ENCODE measurements around the gene BARHL1.

The BARHL1 gene

GRCh38 chr9:132588501-132589147 lies 6.2 kb downstream of the BARHL1 start:
- DNase-seq: no peak

GRCh38 chr9:132589148-132590036 lies 7.0 kb downstream of the BARHL1 start:
- DNase-seq: no peak

DNA sequence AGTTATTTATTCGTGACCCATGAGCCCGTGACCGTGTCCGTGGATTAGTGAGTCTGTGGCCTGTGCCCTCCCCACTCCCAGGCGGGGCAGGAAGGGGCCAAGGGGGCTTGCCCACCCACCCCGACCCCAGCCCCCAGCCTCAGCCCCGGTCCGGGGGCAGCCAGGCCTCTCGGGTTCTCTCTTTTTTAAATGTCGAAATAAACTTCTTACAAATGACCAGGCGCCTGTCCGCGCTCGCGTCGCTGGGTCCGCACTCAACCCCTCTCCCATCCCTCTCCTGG lies 7.6 kb downstream of the BARHL1 start:
- DNase-seq: no peak

GRCh38 chr9:132590318-132591182 lies 8.1 kb downstream of the BARHL1 start:
- no peak for DNase-seq

DNA sequence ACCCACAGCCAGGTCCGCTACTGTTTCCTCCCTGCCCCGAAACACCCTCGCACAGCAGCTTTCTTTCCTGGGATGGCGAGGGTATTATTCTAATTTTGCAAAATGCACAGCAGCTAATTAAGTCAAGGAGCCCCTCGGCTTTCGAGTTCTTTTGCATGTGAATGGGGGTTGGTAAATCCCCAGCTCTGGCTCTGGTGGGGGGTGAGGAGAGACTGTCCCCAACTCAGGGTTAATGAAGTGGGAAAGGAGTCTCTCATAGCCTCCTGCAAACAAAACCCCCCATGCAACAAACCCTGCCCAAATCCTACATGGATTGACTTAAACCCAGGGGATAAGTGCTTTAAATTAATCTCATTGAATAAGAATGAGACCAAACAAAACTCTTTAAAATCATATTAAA lies 8.8 kb downstream of the BARHL1 start:
- no peak for DNase-seq

- no peak for DNase-seq
Measured at GRCh38 chr9:132591751-132592314, 9.4 kb downstream of the BARHL1 start.

DNA sequence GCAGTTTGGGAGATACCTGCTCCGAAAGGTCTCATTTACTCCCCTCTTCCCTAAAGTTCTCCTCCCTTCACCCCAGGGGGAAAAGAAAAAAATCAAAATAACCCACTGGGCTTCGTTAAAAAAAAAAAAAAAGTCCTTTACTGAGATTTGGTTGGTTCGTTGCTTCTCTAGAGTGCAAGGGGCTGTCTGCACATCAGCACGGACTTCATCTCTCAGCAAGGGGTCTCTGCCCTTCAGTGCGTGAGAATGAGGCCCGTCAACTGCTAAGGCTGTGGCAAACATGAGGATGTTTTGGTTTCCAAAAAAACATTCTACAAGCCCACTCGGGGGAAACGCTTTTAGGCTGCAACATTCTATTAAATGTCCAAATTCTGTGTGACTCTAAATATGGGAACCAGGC lies 10.0 kb downstream of the BARHL1 start:
- DNase-seq: no peak

DNA sequence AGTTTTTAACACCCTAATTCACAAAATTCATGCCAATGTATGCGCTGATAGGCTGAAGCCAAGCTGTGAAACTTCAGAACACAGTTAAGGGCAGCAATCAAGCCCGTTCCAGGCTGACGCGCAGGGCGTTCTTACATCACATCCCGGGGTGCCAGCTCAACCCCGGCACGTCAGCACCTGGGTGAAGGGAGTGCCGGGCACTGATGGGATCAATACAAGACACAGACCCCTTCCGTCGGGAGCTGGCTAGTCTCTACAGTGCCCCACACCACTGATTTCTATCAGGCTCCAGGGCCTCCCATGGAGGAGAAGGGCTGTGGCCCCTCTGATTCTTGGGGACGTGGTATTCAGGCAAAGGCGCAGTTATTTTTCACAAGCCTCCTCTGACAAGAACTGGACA lies 12.0 kb downstream of the BARHL1 start:
- DNase-seq: no peak

DNA sequence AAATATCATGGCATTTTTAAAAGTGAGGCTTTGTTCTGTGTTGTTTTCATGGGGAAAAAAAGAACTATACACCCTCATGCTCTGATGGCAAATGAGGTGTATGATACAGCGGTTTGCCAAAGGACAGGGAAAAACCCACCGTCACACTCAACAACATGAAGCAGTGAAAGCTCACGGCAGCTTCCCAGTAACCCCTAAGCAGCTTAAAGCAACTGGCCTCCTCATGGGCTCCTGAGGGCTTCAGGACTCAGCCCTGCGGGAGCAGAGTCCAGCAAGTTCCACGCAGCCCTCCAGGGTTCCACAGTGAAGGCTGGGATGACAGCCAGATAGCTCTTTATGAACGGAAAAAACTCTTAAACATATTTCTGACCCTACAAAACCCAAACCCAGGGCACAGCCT lies 12.9 kb downstream of the BARHL1 start:
- no peak for DNase-seq

DNA sequence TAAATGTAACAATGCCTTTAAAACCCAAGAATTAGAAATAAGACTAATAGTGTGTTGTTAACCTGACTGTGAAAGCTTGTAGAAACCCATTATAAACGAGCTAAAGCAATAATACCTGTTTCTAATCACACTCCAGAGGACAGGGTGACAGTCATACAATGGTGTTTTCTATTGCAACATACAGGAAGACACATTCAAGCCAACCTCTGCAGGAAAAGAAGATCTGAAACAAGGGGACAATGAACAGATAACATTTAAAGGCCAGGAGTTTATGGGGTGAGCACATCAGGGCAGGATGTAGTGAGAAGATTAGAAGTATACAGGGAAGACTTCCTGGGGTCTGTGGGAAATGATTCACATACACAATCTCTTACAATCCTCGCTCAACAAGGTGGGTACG lies 13.8 kb downstream of the BARHL1 start:
- DNase-seq: no peak

- DNase-seq: no peak
Measured at GRCh38 chr9:132597073-132597775, 14.8 kb downstream of the BARHL1 start.

- no peak for DNase-seq
Measured at GRCh38 chr9:132600326-132600984, 18.0 kb downstream of the BARHL1 start.

DNA sequence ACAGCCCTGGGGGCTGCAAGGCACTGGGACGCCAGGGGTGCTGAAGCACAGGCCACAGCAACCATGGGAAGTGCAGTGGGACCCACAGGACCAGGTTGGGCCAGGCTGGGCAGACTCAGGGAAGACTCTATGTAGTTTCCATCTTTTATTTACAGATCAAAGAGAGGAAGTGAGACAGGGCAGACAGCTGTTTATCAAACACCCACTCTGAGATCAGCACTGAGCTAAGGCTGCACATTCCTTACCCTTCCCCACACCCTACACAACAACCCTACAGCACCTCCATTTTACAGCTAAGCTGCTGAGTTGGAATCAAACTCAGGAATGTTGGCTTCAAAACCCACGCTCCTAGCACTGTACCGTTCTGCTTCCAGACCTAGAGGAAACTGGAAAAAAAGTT lies 19.8 kb downstream of the BARHL1 start:
- no peak for DNase-seq

- no peak for DNase-seq
Measured at GRCh38 chr9:132605387-132605786, 23.0 kb downstream of the BARHL1 start.

GRCh38 chr9:132606066-132606465 lies 23.7 kb downstream of the BARHL1 start:
- DNase-seq: no peak

DNA sequence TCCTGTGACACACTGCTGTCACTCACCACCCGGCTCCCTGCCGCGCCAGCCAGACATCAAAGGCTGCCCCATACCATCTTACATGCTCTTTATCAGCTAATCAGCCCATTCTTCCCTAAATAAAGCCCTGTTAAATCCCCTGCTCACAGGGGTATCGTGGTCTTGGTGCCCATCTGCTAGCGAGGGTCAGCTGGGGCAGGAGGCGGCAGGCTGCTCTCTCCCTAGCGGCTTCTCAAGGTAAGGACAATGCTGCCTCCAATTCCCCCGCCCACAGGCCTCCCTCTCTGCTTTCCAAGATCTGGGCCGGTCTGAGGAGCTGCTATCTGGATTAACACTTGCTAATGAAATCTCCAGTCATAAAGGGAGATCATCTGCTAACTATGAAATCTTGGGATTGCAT lies 26.8 kb downstream of the BARHL1 start:
- DNase-seq: no peak

- DNase-seq: no peak
Measured at GRCh38 chr9:132609829-132610228, 27.4 kb downstream of the BARHL1 start.

- no peak for DNase-seq
Measured at GRCh38 chr9:132610661-132611060, 28.3 kb downstream of the BARHL1 start.

DNA sequence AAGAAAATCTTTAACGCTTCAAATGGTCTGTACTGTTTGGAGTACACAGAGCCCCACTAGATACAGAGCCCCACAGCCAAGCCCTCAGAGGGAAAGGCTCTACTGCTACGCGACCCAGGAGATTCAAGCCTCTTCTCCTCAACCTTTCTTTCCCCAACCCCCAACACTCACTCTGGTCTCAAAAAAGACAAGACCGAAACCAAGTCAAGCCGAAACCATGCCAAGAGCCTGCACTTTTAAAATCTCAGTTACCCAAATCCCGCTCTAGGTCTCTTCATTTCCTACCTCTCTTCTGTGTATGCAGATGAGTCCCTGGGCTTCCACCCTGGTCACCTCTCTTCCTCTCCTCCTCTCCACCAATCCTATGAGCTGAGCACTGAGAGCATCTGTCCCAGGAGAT lies 31.9 kb downstream of the BARHL1 start:
- no peak for DNase-seq

- DNase-seq: no peak
Measured at GRCh38 chr9:132615774-132616173, 33.4 kb downstream of the BARHL1 start.

- DNase-seq: no peak
Measured at GRCh38 chr9:132616725-132617124, 34.3 kb downstream of the BARHL1 start.

DNA sequence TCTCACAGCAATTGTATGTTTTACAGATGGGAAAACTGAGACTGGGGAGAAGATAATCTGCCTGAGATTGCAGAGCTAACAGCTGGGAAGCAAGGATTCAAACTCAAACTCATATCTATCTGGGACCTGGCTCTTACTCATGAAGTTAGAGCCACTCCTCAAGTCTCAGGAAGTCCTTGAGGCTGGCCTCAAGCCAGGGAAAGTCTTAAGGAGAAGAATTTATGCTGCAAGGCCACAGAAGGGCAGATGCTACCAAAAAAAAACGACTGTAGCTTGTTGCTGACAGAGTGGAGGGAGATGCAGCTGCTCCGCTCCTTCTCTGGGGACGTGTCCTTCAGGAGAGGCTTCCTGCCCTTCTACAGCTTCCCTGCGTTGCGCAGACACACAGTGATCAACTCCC lies 39.8 kb downstream of the BARHL1 start:
- DNase-seq: no peak

Data from CD4-positive, alpha-beta T cell treated with Interleukin-17A for 1 hour (primary cell).